Skeletal muscle tissue (tissue), 4 donors: ENCODE data around the gene ERRFI1. TPM values are rescaled to one million over a fixed set of nuclear protein-coding genes. Genes with fewer than 3 reads are reported as not detected.

Source experiments
- H3K27ac ChIP-seq: one replicate; pipeline ENCODE4 v1.7.0; 2013; ENCODE audit warnings: mild to moderate bottlenecking, low read depth, low read length, inconsistent platforms
- H3K27me3 ChIP-seq, 3 donors: one replicate each; pipeline ENCODE4 v1.7.0; 2013; ENCODE audit warnings: low read length in 3 of 3; ENCODE audit not compliant: control insufficient read depth in 3 of 3, insufficient read depth in 3 of 3
- H3K36me3 ChIP-seq, 3 donors: one replicate each; pipeline ENCODE4 v1.7.0; 2013; ENCODE audit warnings: low read length in 3 of 3; ENCODE audit not compliant: control insufficient read depth in 3 of 3, insufficient read depth in 3 of 3
- H3K4me1 ChIP-seq, 3 donors: one replicate each; pipeline ENCODE4 v1.7.0; 2013; ENCODE audit warnings: low read length in 3 of 3, mild to moderate bottlenecking in 3 of 3; ENCODE audit not compliant: control insufficient read depth in 3 of 3, insufficient read depth in 3 of 3
- H3K4me3 ChIP-seq, 3 donors: one replicate each; pipeline ENCODE4 v1.7.0; 2013; ENCODE audit warnings: low read length in 3 of 3
- H3K9ac ChIP-seq, 3 donors: one replicate each; pipeline ENCODE4 v1.7.0; 2013; ENCODE audit warnings: low read length in 3 of 3, mild to moderate bottlenecking in 3 of 3, moderate library complexity in 2 of 3, low read depth in 1 of 3
- H3K9me3 ChIP-seq, 3 donors: one replicate each; pipeline ENCODE4 v1.7.0; 2013; ENCODE audit warnings: low read length in 3 of 3; ENCODE audit not compliant: control insufficient read depth in 3 of 3
- total RNA-seq: library from RNA; depleted of rRNA; stranded (reverse); fragments of >200 nt; gene quantifications from one replicate; pipeline ENCODE4 v1.2.3, GENCODE V29; 2014
- donor health status: Osteomylitis.

Gene ERRFI1
- total RNA-seq, 1 donor from 2014 or later = 3.7 TPM

- Histone ChIP-seq H3K4me3 (no peak overlapping the region), H3K9me3 (no peaks in the 10 kb centered on the region), H3K27me3 (no peaks in the 10 kb centered on the region), H3K27ac (no peak overlapping the region), H3K4me1 (peaks cover 8 to 12% (median 8%) of the 10 kb centered on the region in 3 donors), H3K36me3 (peaks cover 14 to 20% (median 16%) of the 10 kb centered on the region in 3 donors), H3K9ac (no peak overlapping the region)
These were observed 36.2 kb downstream of the ERRFI1 start for GRCh38 chr1:7989762-7990428.

- no peak overlapping the region for H3K9ac ChIP-seq
These were observed 37.5 kb downstream of the ERRFI1 start for GRCh38 chr1:7988576-7988975.

GRCh38 chr1:7987528-7987927 lies 38.6 kb downstream of the ERRFI1 start:
- Histone ChIP-seq H3K4me3 (no peak overlapping the region), H3K9me3 (no peaks in the 10 kb centered on the region), H3K9ac (no peak overlapping the region), H3K36me3 (peaks cover 24 to 36% (median 31%) of the 10 kb centered on the region in 3 donors), H3K27me3 (no peaks in the 10 kb centered on the region), H3K4me1 (peaks cover 10 to 22% (median 18%) of the 10 kb centered on the region in 3 donors), H3K27ac (no peak overlapping the region)

More at GRCh38 chr1:7988576-7988975, 37.5 kb downstream of the ERRFI1 start:
- H3K27me3 ChIP-seq = no peaks in the 10 kb centered on the region
- H3K4me1 ChIP-seq = peaks cover 8 to 13% (median 8%) of the 10 kb centered on the region in 3 donors
- peaks cover 18 to 31% (median 23%) of the 10 kb centered on the region in 3 donors for H3K36me3 ChIP-seq
- no peak overlapping the region for H3K27ac ChIP-seq
- no peak overlapping the region for H3K4me3 ChIP-seq
- no peaks in the 10 kb centered on the region for H3K9me3 ChIP-seq

DNA sequence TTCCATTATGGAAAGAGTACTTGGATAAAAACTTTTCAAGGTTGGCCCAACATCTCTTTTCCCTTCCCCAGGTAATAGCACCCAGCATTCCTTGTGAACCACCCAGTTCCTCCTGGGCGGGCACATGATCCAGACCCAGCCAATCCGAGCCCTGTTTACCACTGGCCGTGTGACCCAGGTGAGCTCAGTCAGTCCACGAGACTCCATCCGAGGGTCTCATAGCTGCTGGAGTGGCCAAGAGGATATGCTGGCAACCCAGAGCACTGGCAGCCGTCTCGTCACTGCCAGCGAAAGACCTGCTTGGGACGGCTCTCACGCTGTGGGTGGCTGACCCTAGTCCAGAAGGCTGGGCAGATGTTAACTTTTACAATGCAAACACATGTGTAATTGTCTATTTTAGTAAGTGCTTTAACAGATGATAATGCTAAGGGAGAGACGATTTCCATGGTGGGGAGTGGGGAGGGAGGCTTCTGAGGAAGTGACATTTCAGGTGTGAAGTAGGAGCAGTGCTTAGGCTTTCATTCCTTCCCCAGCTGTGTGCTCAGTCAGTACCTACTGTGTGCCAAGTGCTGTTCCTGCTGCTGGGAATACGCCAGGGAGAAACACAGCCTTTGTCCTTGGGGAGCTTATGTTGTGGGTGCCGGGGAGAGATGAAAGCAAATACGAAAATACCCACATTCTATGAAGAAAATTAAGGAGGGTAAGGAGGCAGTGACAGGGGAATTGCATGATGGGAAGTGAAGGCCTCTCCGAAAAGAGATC lies 40.1 kb downstream of the ERRFI1 start:
- Histone ChIP-seq H3K36me3 (peaks cover 27 to 41% (median 35%) of the 10 kb centered on the region in 3 donors), H3K27ac (no peak overlapping the region), H3K9ac (peak overlapping the region in 1 of 3 donors; percentile 50), H3K9me3 (no peaks in the 10 kb centered on the region), H3K4me1 (peaks cover 12 to 24% (median 22%) of the 10 kb centered on the region in 3 donors), H3K4me3 (no peak overlapping the region), H3K27me3 (no peaks in the 10 kb centered on the region)

GRCh38 chr1:7984811-7985210 lies 41.3 kb downstream of the ERRFI1 start:
- H3K4me3 ChIP-seq = no peak overlapping the region
- no peaks in the 10 kb centered on the region for H3K27me3 ChIP-seq
- H3K9me3 ChIP-seq = no peaks in the 10 kb centered on the region
- peaks cover 12 to 23% (median 22%) of the 10 kb centered on the region in 3 donors for H3K4me1 ChIP-seq
- H3K36me3 ChIP-seq = peaks cover 29 to 48% (median 43%) of the 10 kb centered on the region in 3 donors
- no peak overlapping the region for H3K27ac ChIP-seq
- H3K9ac ChIP-seq = no peak overlapping the region

DNA sequence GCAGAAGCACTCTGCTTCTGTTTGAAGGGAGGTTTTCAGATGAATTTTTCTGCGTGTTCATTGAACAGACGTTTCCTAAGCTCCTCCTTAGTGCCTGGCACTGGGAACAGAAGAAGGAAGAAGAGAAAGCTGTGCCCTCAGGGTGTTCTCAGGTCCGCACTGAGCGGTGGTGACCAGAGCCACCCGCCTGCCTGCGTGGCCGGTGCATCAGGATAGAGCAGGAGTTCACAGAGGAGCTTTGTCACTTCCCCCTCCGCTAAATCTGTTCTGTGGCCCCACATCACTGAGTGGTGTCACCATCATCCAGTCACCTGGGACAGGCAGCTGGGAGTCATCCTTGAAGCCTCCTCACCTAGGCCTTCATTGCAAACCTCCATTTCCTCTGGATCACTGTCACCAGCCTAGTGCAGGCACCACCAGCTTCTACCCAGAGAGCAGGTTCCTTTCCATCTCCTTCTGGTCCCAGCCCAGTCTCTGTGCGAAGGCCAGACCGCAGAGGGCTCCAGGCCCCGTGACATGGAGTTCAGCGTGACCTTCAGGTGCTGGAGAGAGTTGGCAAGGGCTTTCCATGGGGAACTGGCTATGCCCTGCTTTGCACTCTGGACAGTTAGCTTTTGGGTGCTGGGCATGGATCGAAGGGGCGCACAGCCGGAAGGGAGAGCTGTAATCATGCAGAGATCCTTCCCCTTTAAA lies 42.9 kb downstream of the ERRFI1 start:
- no peak overlapping the region for H3K27ac ChIP-seq
- H3K4me3 ChIP-seq = no peak overlapping the region

GRCh38 chr1:7980984-7981383 lies 45.1 kb downstream of the ERRFI1 start:
- no peak overlapping the region for H3K4me3 ChIP-seq
- peaks cover 41 to 55% (median 54%) of the 10 kb centered on the region in 3 donors for H3K36me3 ChIP-seq
- no peaks in the 10 kb centered on the region for H3K9me3 ChIP-seq
- H3K27ac ChIP-seq = no peak overlapping the region
- H3K9ac ChIP-seq = no peak overlapping the region
- no peaks in the 10 kb centered on the region for H3K27me3 ChIP-seq
- H3K4me1 ChIP-seq = peaks cover 6 to 17% (median 16%) of the 10 kb centered on the region in 3 donors

More for the DNA sequence above, 42.9 kb downstream of the ERRFI1 start:
- peaks cover 12 to 22% (median 22%) of the 10 kb centered on the region in 3 donors for H3K4me1 ChIP-seq
- no peaks in the 10 kb centered on the region for H3K9me3 ChIP-seq
- H3K9ac ChIP-seq = peak overlapping the region in 1 of 3 donors; percentile 64
- peaks cover 38 to 60% (median 53%) of the 10 kb centered on the region in 3 donors for H3K36me3 ChIP-seq
- H3K27me3 ChIP-seq = no peaks in the 10 kb centered on the region

DNA sequence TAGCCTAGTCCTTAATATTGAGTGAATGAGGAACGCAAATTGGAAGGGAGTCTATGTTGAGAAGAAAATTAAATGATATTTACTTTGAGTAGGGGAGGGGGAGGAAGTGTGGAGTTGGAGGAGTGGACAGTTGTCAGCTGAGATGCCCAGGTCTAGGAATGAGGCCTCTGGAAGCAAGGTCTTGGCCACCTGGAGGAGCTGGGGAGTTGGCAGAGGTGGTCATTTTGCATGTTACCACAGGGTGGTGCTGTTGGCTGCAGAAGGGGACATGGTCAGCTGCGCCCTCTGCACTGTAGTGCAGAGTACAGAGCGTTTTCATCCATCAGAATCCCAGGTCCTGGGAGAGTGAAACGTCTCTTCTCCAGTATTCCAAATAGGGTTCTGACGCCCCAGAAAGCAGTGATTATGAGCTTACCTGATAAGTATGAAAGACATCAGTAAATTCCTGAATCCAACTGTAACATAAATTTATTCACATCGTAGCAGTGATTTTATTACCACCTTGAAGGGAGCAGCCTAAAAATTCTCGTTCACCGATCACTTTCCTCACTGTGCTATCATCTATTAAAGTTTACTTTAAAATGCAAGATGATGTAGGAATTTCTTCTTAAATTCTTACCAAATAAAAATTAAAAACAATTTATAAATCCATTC lies 50.8 kb downstream of the ERRFI1 start:
- Histone ChIP-seq H3K27me3 (no peaks in the 10 kb centered on the region), H3K4me1 (peaks cover 0 to 7% (median 6%) of the 10 kb centered on the region in 3 donors), H3K4me3 (no peak overlapping the region), H3K36me3 (peaks cover 35 to 37% (median 37%) of the 10 kb centered on the region in 3 donors), H3K9me3 (no peaks in the 10 kb centered on the region), H3K27ac (no peak overlapping the region), H3K9ac (no peak overlapping the region)

GRCh38 chr1:7973086-7973485 lies 53.0 kb downstream of the ERRFI1 start:
- H3K27me3 ChIP-seq = no peaks in the 10 kb centered on the region
- peaks cover 29 to 37% (median 33%) of the 10 kb centered on the region in 3 donors for H3K36me3 ChIP-seq
- no peak overlapping the region for H3K9ac ChIP-seq
- no peaks in the 10 kb centered on the region for H3K9me3 ChIP-seq
- H3K4me3 ChIP-seq = no peak overlapping the region
- H3K4me1 ChIP-seq = peaks cover 0 to 7% (median 6%) of the 10 kb centered on the region in 3 donors
- no peak overlapping the region for H3K27ac ChIP-seq
